Measurements from ENCODE around the gene TALDO1. TPM values are rescaled to one million over a fixed set of nuclear protein-coding genes. Genes with fewer than 3 reads are reported as not detected.

Gene TALDO1
- total RNA-seq, 1 experiment from 2014 or later = 268 TPM

DNA sequence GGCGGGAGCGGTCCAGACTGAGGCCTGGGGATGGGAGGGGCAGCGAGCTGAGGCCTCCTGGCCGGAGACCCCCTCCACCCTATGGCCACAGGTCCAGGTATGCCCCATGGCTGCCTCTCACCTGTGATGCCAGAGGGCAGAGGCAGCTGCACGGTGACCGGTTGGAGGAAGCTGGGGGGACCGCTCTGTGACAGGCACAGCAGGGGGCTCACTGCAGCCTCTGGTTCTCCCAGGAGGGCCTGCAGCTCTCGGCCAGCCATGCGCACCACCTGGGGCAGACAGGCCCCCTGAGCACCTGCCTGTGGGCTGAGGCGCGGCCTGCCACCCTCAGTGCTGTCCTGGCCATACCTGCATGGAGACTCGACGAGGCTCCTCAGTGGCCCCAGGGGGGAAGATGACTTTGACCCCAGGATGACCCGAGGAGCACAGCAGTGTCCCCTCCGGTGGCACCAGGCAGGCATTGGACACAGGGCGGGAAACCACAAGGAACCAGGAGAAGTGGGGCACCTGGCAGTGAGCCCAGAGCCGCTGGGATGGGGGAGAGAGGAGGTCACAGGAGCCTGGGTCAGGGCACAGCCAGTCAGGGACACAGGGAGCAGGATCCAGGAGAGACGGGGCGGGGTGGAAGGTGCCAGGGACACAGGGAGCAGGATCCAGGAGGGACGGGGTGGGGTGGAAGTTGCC, 54.0 kb downstream of the TALDO1 start:
- Histone ChIP-seq H4K20me1 (ENCODE audit: control insufficient read depth, insufficient read depth, insufficient read length) (peaks cover 2% of the 10 kb centered on the region), H4K91ac (ENCODE audit: insufficient read length, low read depth, low read length) (no peak overlapping the region), H3K4ac (ENCODE audit: low read depth, low read length) (no peak overlapping the region), H2BK15ac (ENCODE audit: low read depth, low read length) (no peak overlapping the region), H3K79me2 (ENCODE audit: insufficient read depth, low read length) (no peaks in the 10 kb centered on the region), H4K5ac (ENCODE audit: insufficient read length, low read depth, low read length) (no peak overlapping the region), H3K79me1 (ENCODE audit: insufficient read depth, low read depth, low read length, poor library complexity, severe bottlenecking) (no peaks in the 10 kb centered on the region), H3K9me3 (ENCODE audit: control insufficient read depth, low read depth, low read length) (no peaks in the 10 kb centered on the region), H3K9ac (ENCODE audit: extremely low read depth, insufficient read length, low read length) (no peak overlapping the region), H3K56ac (ENCODE audit: insufficient read length, low read depth, low read length) (no peak overlapping the region), H3K23me2 (ENCODE audit: insufficient read length, low read depth, low read length, poor library complexity, severe bottlenecking) (peaks cover 16% of the 10 kb centered on the region), H2AK5ac (ENCODE audit: insufficient read length, low read length) (no peak overlapping the region), H3K27me3 (ENCODE audit: insufficient read depth, low read length) (no peaks in the 10 kb centered on the region), H3K23ac (ENCODE audit: insufficient read length, low read depth, low read length) (no peak overlapping the region), H3K18ac (ENCODE audit: insufficient read length, low read depth, low read length) (no peak overlapping the region), H3K27ac (ENCODE audit: insufficient read length, low read depth, low read length) (no peak overlapping the region), H2BK12ac (ENCODE audit: insufficient read length, low read depth, low read length) (no peak overlapping the region), H3K14ac (ENCODE audit: insufficient read depth, low read length) (no peak overlapping the region), H3T11ph (ENCODE audit: low read length) (no peak overlapping the region), H2BK20ac (ENCODE audit: low read depth, low read length, poor library complexity, severe bottlenecking) (no peak overlapping the region), H2BK5ac (ENCODE audit: insufficient read length, low read length) (no peak overlapping the region), H2BK120ac (ENCODE audit: low read depth, low read length, poor library complexity, severe bottlenecking) (no peak overlapping the region), H3K4me1 (ENCODE audit: insufficient read depth, low read length) (no peaks in the 10 kb centered on the region; the same call in 1 of the 2 replicates), H4K8ac (replicated peaks; ENCODE audit: insufficient read length, low read depth, low read length) (no peak overlapping the region), H3K4me2 (ENCODE audit: insufficient read depth, insufficient read length, low read length) (no peak overlapping the region), H2AFZ (ENCODE audit: low read length) (no peak overlapping the region)
- Mint-ChIP-seq H3K9me3 (no peaks in the 10 kb centered on the region), H3K27me3 (ENCODE audit: low read depth) (no peaks in the 10 kb centered on the region), H3K36me3 (ENCODE audit: insufficient read depth in 1 of 3, low read depth in 3 of 3) (peaks cover 0 to 8% (median 8%) of the 10 kb centered on the region in 3 experiments; a peak in 4 of 7 replicates), H3K4me3 (no peak overlapping the region; a peak in 1 of 5 replicates), H3K4me1 (peaks cover 13 to 18% of the 10 kb centered on the region in 2 experiments), H3K27ac (no peak overlapping the region)
- no CpG with 5 or more reads among the region's 20 CpGs for WGBS (ENCODE audit: extremely low coverage, insufficient read length, low lambda C conversion rate)
- no peak for DNase-seq
- TF ChIP-seq, protein P1, sequence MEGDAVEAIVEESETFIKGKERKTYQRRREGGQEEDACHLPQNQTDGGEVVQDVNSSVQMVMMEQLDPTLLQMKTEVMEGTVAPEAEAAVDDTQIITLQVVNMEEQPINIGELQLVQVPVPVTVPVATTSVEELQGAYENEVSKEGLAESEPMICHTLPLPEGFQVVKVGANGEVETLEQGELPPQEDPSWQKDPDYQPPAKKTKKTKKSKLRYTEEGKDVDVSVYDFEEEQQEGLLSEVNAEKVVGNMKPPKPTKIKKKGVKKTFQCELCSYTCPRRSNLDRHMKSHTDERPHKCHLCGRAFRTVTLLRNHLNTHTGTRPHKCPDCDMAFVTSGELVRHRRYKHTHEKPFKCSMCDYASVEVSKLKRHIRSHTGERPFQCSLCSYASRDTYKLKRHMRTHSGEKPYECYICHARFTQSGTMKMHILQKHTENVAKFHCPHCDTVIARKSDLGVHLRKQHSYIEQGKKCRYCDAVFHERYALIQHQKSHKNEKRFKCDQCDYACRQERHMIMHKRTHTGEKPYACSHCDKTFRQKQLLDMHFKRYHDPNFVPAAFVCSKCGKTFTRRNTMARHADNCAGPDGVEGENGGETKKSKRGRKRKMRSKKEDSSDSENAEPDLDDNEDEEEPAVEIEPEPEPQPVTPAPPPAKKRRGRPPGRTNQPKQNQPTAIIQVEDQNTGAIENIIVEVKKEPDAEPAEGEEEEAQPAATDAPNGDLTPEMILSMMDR (conservative IDR thresholded peaks at IDR 0.05) = no peak

Data from H9 (cell line).